OCI-LY1 (cell line): ENCODE data around the gene TCF4.

Experiments used
- EZH2 ChIP-seq: fragments of 200-600 bp; sonication (generic), shearing (Covaris generic); IDR thresholded peaks from 2 replicates; pipeline ENCODE4 v1.8.0; 2017; ENCODE audit warnings: borderline replicate concordance, mixed run types, mild to moderate bottlenecking, antibody characterized with exemption, low read length, moderate library complexity, mixed read lengths
- TF ChIP-seq, protein P1 (sequence below): fragments of 200-600 bp; sonication (generic), shearing (Covaris generic); IDR thresholded peaks from 2 replicates; pipeline ENCODE4 v1.5.1; 2017; ENCODE audit warnings: mild to moderate bottlenecking, antibody characterized with exemption, low read length, moderate library complexity, mixed read lengths

DNA sequence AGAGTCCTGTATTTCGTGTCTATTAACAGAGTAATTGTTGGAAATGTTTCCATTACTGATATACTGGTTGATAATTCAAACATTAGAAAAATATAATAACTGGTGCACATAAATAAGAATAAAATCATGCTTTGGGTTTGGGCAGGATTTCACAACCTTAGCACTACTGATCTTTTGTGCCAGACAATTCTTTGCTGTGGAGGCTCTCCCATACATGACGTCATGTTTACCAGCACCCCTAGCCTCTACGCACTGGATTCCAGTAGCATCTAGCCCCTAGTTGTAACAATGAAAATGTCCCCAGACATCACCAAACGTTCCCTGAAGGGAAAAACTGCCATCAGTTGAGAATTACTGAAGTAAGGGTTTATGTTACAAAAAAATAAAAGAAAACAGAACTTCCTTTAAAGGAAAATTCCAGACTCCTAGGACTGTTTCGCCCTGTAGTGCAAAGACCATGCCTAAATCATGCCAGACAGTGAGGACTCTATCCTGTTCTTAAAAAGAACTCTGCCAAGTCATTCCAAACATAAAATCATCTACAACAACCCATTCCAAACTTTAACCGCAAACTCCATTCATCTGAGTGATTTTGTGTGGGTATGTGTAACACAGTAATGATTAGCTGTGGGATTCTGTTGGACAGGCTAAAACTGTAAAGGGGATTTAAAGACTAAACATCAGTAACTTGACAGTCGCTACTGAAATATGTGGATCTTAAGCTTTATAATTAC lies 315.3 kb downstream of the TCF4 start:
- TF ChIP-seq, protein P1, sequence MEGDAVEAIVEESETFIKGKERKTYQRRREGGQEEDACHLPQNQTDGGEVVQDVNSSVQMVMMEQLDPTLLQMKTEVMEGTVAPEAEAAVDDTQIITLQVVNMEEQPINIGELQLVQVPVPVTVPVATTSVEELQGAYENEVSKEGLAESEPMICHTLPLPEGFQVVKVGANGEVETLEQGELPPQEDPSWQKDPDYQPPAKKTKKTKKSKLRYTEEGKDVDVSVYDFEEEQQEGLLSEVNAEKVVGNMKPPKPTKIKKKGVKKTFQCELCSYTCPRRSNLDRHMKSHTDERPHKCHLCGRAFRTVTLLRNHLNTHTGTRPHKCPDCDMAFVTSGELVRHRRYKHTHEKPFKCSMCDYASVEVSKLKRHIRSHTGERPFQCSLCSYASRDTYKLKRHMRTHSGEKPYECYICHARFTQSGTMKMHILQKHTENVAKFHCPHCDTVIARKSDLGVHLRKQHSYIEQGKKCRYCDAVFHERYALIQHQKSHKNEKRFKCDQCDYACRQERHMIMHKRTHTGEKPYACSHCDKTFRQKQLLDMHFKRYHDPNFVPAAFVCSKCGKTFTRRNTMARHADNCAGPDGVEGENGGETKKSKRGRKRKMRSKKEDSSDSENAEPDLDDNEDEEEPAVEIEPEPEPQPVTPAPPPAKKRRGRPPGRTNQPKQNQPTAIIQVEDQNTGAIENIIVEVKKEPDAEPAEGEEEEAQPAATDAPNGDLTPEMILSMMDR: no peak
- no peak for TF ChIP-seq EZH2
